Measurements from ENCODE around the gene LRRC49. TPM values are rescaled to one million over a fixed set of nuclear protein-coding genes. Genes with fewer than 3 reads are reported as not detected.
"Not testable (repeated sequence)": the region's sequence is repeated elsewhere in the genome, so short reads cannot be mapped to it uniquely, and the experiment has no call there.

LRRC49 gene
- total RNA-seq, 1 donor: 14.2 TPM

GRCh38 chr15:71008250-71008870, 115.7 kb downstream of the LRRC49 start:
- no peak overlapping the region for H3K4me3 ChIP-seq (ENCODE audit: low read depth, low read length)
- no peak for TF ChIP-seq CTCF (IDR thresholded peaks at IDR 0.05; ENCODE audit: insufficient read depth, low read depth, low read length)
- DNase-seq (ENCODE audit: low read depth): no peak

DNA sequence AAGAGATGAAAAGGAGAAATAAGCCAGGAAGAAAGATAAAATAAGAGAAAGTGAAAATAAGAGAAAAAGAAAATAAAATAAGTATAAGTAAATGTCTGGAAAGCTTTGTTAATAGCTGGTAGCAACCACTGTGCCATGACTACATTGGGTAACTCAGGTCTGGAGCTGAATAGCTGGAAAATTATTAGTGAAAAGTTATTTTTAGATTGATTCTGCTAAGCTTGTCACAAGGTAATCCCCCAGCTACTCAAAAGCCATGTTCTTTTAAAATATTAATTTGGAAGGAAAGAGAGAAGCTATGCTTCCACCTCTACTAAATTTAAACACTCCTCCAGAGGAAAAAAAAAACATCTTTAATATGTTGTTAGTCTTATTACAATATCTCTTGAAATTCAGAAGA, 117.8 kb downstream of the LRRC49 start:
- no peak for TF ChIP-seq CTCF (IDR thresholded peaks at IDR 0.05; ENCODE audit: insufficient read depth, low read depth, low read length)
- no peak for DNase-seq (ENCODE audit: low read depth)
- H3K4me3 ChIP-seq (ENCODE audit: low read depth, low read length): no peak overlapping the region

GRCh38 chr15:71010997-71011396, 118.4 kb downstream of the LRRC49 start:
- no peak for TF ChIP-seq CTCF (IDR thresholded peaks at IDR 0.05; ENCODE audit: insufficient read depth, low read depth, low read length)
- H3K4me3 ChIP-seq (ENCODE audit: low read depth, low read length): no peak overlapping the region
- no peak for DNase-seq (ENCODE audit: low read depth)

- peak; percentile 86 for TF ChIP-seq CTCF (IDR thresholded peaks at IDR 0.05; ENCODE audit: insufficient read depth, low read depth, low read length)
- DNase-seq (ENCODE audit: low read depth): peak; percentile 63
- no peak overlapping the region for H3K4me3 ChIP-seq (ENCODE audit: low read depth, low read length)
Observed at GRCh38 chr15:71011503-71012155, 119.0 kb downstream of the LRRC49 start.

- TF ChIP-seq CTCF (IDR thresholded peaks at IDR 0.05; ENCODE audit: insufficient read depth, low read depth, low read length): no peak
- H3K4me3 ChIP-seq (ENCODE audit: low read depth, low read length): no peak overlapping the region
- no peak for DNase-seq (ENCODE audit: low read depth)
Observed at GRCh38 chr15:71013446-71013845, 120.8 kb downstream of the LRRC49 start.

DNA sequence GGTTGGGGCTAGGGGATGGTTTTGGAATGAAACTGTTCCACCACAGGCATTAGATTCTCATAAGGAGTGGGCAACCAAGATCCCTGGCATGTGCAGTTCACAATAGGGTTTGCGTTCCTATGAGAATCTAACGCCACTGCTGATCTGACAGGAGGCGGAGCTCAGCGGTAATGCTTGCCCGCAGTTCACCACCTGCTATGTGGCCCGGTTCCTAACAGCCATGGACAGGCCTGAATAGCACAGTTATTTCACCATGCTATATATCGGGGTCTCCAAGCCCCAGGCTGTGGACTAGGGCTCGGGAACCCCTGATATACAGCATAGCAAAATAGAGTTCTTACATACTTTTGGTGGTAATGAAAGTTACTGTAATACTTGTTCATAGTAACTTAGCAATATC, 122.7 kb downstream of the LRRC49 start:
- DNase-seq (ENCODE audit: low read depth): no peak
- no peak overlapping the region for H3K4me3 ChIP-seq (ENCODE audit: low read depth, low read length)
- no peak for TF ChIP-seq CTCF (IDR thresholded peaks at IDR 0.05; ENCODE audit: insufficient read depth, low read depth, low read length)

DNA sequence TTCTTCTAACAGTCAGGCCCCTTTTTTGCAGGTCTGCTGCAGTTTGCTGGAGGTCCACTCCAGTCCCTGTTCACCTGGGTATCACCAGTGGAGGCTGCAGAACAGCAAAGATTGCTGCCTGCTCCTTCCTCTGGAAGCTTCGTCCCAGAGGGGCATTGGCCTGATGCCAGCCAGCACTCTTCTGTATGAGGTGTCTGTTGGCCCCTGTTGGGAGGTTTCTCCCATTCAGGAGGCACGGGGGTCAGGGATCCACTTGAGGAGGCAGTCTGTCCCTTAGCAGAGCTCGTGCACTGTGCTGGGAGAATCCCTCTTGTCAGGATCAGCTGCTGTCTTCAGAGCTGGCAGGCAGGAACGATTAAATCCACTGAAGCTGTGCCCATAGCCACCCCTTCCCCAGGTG, 138.6 kb downstream of the LRRC49 start:
- not testable (repeated sequence) for H3K4me3 ChIP-seq (ENCODE audit: low read depth, low read length); DNase-seq (ENCODE audit: low read depth)

DNA sequence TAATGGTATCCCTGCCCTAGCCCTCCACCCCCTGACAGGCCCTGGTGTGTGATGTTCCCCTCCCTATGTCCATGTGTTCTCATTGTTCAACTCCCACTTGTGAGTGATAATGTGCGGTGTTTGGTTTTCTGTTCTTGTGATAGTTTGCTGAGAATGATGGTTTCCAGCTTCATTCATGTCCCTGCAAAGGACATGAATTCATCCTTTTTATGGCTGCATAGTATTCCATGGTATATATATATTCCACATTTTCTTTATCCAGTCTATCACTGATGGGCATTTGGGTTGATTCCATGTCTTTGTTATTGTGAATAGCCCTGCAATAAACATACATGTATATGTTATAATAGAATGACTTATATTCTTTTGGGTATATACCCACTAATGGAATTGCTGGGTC, 142.9 kb downstream of the LRRC49 start:
- not testable (repeated sequence) for H3K4me3 ChIP-seq (ENCODE audit: low read depth, low read length); DNase-seq (ENCODE audit: low read depth)

Measured in fibroblast of villous mesenchyme (primary cell).